H1 (cell line): Measurements from ENCODE around the gene STX8. TPM values are rescaled to one million over a fixed set of nuclear protein-coding genes. Genes with fewer than 3 reads are reported as not detected.

Experiments used
- CTCF ChIA-PET: fragments of 300-600 bp; sonication (Branson Sonifier 250); formaldehyde crosslinking; loops from one replicate; lab custom pipeline; 2021; ENCODE audit not compliant: partially characterized antibody; lab: Charles Lee
- POLR2A ChIA-PET: fragments of 300-600 bp; sonication (Branson Sonifier 250); formaldehyde crosslinking; loops from one replicate; lab custom pipeline; 2021; ENCODE audit warnings: inconsistent platforms; ENCODE audit not compliant: partially characterized antibody; lab: Charles Lee
- DNase-seq, 2 experiments: peaks; one replicate each; pipeline versions ENCODE4 v3.0.0 to v3.0.0-alpha.2; 2010 to 2022; ENCODE audit warnings: low spot score in 2 of 2, low read depth in 1 of 2, mixed read lengths in 1 of 2
- FAIRE-seq: peaks from 2 replicates; lab custom pipeline; 2011; peaks lifted over from hg19 to GRCh38; lab: Jason Lieb, UNC
- H2AFZ ChIP-seq: 2 replicates; pipeline ENCODE4 v1.8.1; 2012; ENCODE audit warnings: low read length, inconsistent platforms
- H2AK5ac ChIP-seq: 2 replicates; pipeline ENCODE4 v1.6.1; 2013; ENCODE audit warnings: low read depth, low read length
- H2BK120ac ChIP-seq: replicated peaks from 2 replicates; pipeline ENCODE3; 2013; ENCODE audit warnings: low read depth, low read length, inconsistent platforms
- H2BK12ac ChIP-seq: 2 replicates; pipeline ENCODE4 v1.6.1; 2013; ENCODE audit warnings: low read depth, low read length
- H2BK15ac ChIP-seq: 2 replicates; pipeline ENCODE4 v1.6.1; 2013; ENCODE audit warnings: low read length
- H2BK20ac ChIP-seq: 2 replicates; pipeline ENCODE4 v1.6.1; 2013; ENCODE audit warnings: low read length
- H2BK5ac ChIP-seq: 2 replicates; pipeline ENCODE4 v1.6.1; 2013; ENCODE audit warnings: low read depth, low read length
- H3K14ac ChIP-seq: 2 replicates; pipeline ENCODE4 v1.6.1; 2013; ENCODE audit warnings: inconsistent platforms; ENCODE audit not compliant: insufficient read length
- H3K18ac ChIP-seq: 2 replicates; pipeline ENCODE4 v1.6.1; 2013; ENCODE audit warnings: low read length; ENCODE audit errors: extremely low read depth
- H3K23ac ChIP-seq: 2 replicates; pipeline ENCODE4 v1.6.1; 2013; ENCODE audit warnings: inconsistent platforms; ENCODE audit not compliant: insufficient read length
- H3K23me2 ChIP-seq: 2 replicates; pipeline ENCODE4 v1.6.1; 2013; ENCODE audit warnings: low read depth, low read length
- H3K27ac ChIP-seq: 2 replicates; pipeline ENCODE4 v1.6.1; 2011; ENCODE audit warnings: low read depth, low read length, inconsistent platforms
- H3K27me3 ChIP-seq, 4 experiments: replicated peaks in 1 of 4; 1 replicate in 1 of 4; 2 replicates in 3 of 4; pipeline versions ENCODE4 v1.6.1 to v1.8.1; 2011 to 2013; ENCODE audit warnings: low read length in 3 of 4, mild to moderate bottlenecking in 3 of 4, inconsistent platforms in 2 of 4, mixed read lengths in 2 of 4, moderate library complexity in 1 of 4; ENCODE audit not compliant: control insufficient read depth in 3 of 4, insufficient read depth in 3 of 4; ENCODE audit errors: extremely low read depth in 1 of 4
- H3K36me3 ChIP-seq, 4 experiments: 2 replicates each; pipeline versions ENCODE4 v1.6.1 to v1.8.1; 2011 to 2013; ENCODE audit warnings: mild to moderate bottlenecking in 4 of 4, low read length in 3 of 4, moderate library complexity in 2 of 4, control low read depth in 1 of 4, inconsistent platforms in 1 of 4; ENCODE audit not compliant: insufficient read depth in 4 of 4, control insufficient read depth in 2 of 4
- H3K4ac ChIP-seq: replicated peaks from 2 replicates; pipeline ENCODE3; 2013; ENCODE audit warnings: low read length, low read depth, mixed read lengths, inconsistent platforms; ENCODE audit not compliant: insufficient read length
- H3K4me1 ChIP-seq, 4 experiments: replicated peaks in 1 of 4; 1 replicate in 1 of 4; 2 replicates in 3 of 4; pipeline versions ENCODE4 v1.6.1 to v1.8.1; 2011 to 2013; ENCODE audit warnings: low read length in 3 of 4, inconsistent platforms in 2 of 4, mixed read lengths in 1 of 4; ENCODE audit not compliant: insufficient read depth in 4 of 4, control insufficient read depth in 3 of 4
- H3K4me2 ChIP-seq, 2 experiments: 2 replicates each; pipeline versions ENCODE4 v1.6.1 to v1.8.1; 2011 to 2013; ENCODE audit warnings: low read depth in 2 of 2, low read length in 2 of 2, control low read depth in 1 of 2, inconsistent platforms in 1 of 2, mild to moderate bottlenecking in 1 of 2; ENCODE audit not compliant: insufficient read depth in 1 of 2
- H3K4me3 ChIP-seq, 4 experiments: fragments of 200-600, 300-600 bp in 1 of 4; sonication (generic), shearing (Covaris generic), sonication (Bioruptor Twin) in 1 of 4; 2 replicates each; pipeline versions ENCODE4 v1.5.1 to v1.8.1; 2011 to 2016; ENCODE audit warnings: low read length in 4 of 4, low read depth in 3 of 4, control low read depth in 2 of 4, inconsistent platforms in 2 of 4, mild to moderate bottlenecking in 2 of 4, mixed read lengths in 1 of 4, moderate library complexity in 1 of 4; ENCODE audit not compliant: insufficient read depth in 2 of 4; ENCODE audit errors: extremely low read depth in 1 of 4
- H3K56ac ChIP-seq: replicated peaks from 2 replicates; pipeline ENCODE3; 2013; ENCODE audit warnings: low read depth, mild to moderate bottlenecking, mixed read lengths, low read length, inconsistent platforms; ENCODE audit not compliant: insufficient read length
- H3K79me1 ChIP-seq: 2 replicates; pipeline ENCODE4 v1.6.1; 2013; ENCODE audit warnings: low read depth, low read length, control low read depth
- H3K79me2 ChIP-seq, 2 experiments: 2 replicates each; pipeline versions ENCODE4 v1.6.1 to v1.8.1; 2012 to 2013; ENCODE audit warnings: low read length in 2 of 2, mild to moderate bottlenecking in 2 of 2, inconsistent platforms in 1 of 2; ENCODE audit not compliant: insufficient read depth in 2 of 2, control insufficient read depth in 1 of 2
- H3K9ac ChIP-seq, 4 experiments: replicated peaks in 1 of 4; 1 replicate in 1 of 4; 2 replicates in 3 of 4; pipeline versions ENCODE4 v1.6.1 to v1.8.1; 2011 to 2013; ENCODE audit warnings: low read depth in 3 of 4, low read length in 3 of 4, control low read depth in 2 of 4, mild to moderate bottlenecking in 2 of 4, moderate library complexity in 2 of 4, inconsistent platforms in 1 of 4; ENCODE audit errors: extremely low read depth in 1 of 4
- H3K9me3 ChIP-seq, 2 experiments: 2 replicates each; pipeline versions ENCODE4 v1.6.1 to v1.8.1; 2012 to 2013; ENCODE audit warnings: mild to moderate bottlenecking in 2 of 2, moderate library complexity in 2 of 2, control low read depth in 1 of 2, inconsistent platforms in 1 of 2, low read depth in 1 of 2, low read length in 1 of 2, mixed read lengths in 1 of 2; ENCODE audit not compliant: insufficient read depth in 2 of 2
- H4K20me1 ChIP-seq, 2 experiments: replicated peaks in 1 of 2; 2 replicates each; pipeline versions ENCODE3 to v1.8.1; 2011 to 2013; ENCODE audit warnings: inconsistent platforms in 2 of 2, low read length in 2 of 2, mild to moderate bottlenecking in 1 of 2; ENCODE audit not compliant: insufficient read depth in 2 of 2, control insufficient read depth in 1 of 2
- H4K5ac ChIP-seq: 2 replicates; pipeline ENCODE4 v1.6.1; 2013; ENCODE audit warnings: low read length, low read depth, mixed read lengths, inconsistent platforms; ENCODE audit not compliant: insufficient read length
- H4K8ac ChIP-seq: 2 replicates; pipeline ENCODE4 v1.8.0; 2013; ENCODE audit warnings: mild to moderate bottlenecking, moderate library complexity, low read length, inconsistent platforms; ENCODE audit not compliant: insufficient read depth; ENCODE audit errors: extremely low read depth
- H4K91ac ChIP-seq: replicated peaks from 2 replicates; pipeline ENCODE3; 2013; ENCODE audit warnings: low read length, mixed read lengths, inconsistent platforms; ENCODE audit not compliant: insufficient read length
- BCL11A ChIP-seq, 2 experiments: IDR thresholded peaks; one replicate each; pipeline ENCODE4 v1.6.1; 2011; ENCODE audit warnings: low read depth in 2 of 2, low read length in 2 of 2, mild to moderate bottlenecking in 2 of 2
- CBX8 ChIP-seq: fragments of 300-800, 300-1000 bp; sonication (generic); IDR thresholded peaks from 2 replicates; pipeline ENCODE4 v1.7.1; 2016; ENCODE audit warnings: low read depth, low read length, borderline replicate concordance
- HDAC6 ChIP-seq: IDR thresholded peaks from one replicate; pipeline ENCODE4 v1.7.1; 2012; ENCODE audit warnings: low read depth, mild to moderate bottlenecking, inconsistent platforms, low read length, moderate library complexity
- POLR2A ChIP-seq, 2 experiments: IDR thresholded peaks; 1 replicate in 1 of 2; 2 replicates in 1 of 2; pipeline ENCODE4 v1.6.1; 2011; ENCODE audit warnings: low read depth in 2 of 2, low read length in 2 of 2, mild to moderate bottlenecking in 2 of 2; ENCODE audit errors: control extremely low read depth in 1 of 2
- SP1 ChIP-seq: IDR thresholded peaks from 2 replicates; pipeline ENCODE4 v1.6.1; 2011; ENCODE audit warnings: low read depth, low read length
- TAF7 ChIP-seq: optimal IDR thresholded peaks from 2 replicates; pipeline ENCODE3; 2011; ENCODE audit warnings: low read depth, mild to moderate bottlenecking, inconsistent platforms, low read length, moderate library complexity, borderline replicate concordance
- WGBS, 2 experiments: shearing (Covaris generic) in 1 of 2; methylation state at CpG; one replicate each; pipeline versions ENCODE4 v1.1.6 to v1.1.7; 2013 to 2015; ENCODE audit warnings: low lambda C conversion rate in 2 of 2, mixed read lengths in 2 of 2, inconsistent platforms in 1 of 2, low coverage in 1 of 2, missing lambda C conversion rate in 1 of 2; ENCODE audit not compliant: insufficient replicate concordance in 2 of 2, insufficient coverage in 1 of 2, insufficient read length in 1 of 2; ENCODE audit errors: extremely low coverage in 1 of 2, missing lambda C conversion rate in 1 of 2; 5-methylcytosine and 5-hydroxymethylcytosine counted together
- polyA plus RNA-seq, 7 experiments: library from polyadenylated mRNA; depleted of rRNA in 3 of 7; stranded (reverse) in 5 of 7; unstranded in 2 of 7; fragments of >200 nt in 5 of 7; fragments of 200-250 nt in 2 of 7; gene quantifications; 1 replicate in 5 of 7; 2 replicates in 1 of 7; 4 replicates in 1 of 7; pipeline versions ENCODE4 v1.2.1 to v1.2.3, GENCODE V29; 2011 to 2013; ENCODE audit warnings: missing spikeins in 2 of 7, mixed read lengths in 2 of 7
- total RNA-seq: library from RNA; stranded (reverse); fragmentation: NEBNext Ultra II Directional; extraction: Animal tissue kit (Norgen Biotek cat#: 25700); gene quantifications from 2 replicates; pipeline ENCODE4 v1.2.1, GENCODE V29; 2021

Gene STX8
- total and polyA plus RNA-seq, 2 of the 8 experiments (the other 6 are each of a cell fraction or from before 2014, with no cell fraction given), result 22.8 to 42.5 TPM

GRCh38 chr17:9266697-9267117 lies 308.9 kb downstream of the STX8 start:
- Histone ChIP-seq H3K27ac (no peak overlapping the region), H3K4ac (no peak overlapping the region), H3K9ac (no peak overlapping the region), H4K91ac (no peak overlapping the region), H3K23me2 (no peaks in the 10 kb centered on the region), H3K79me2 (no peaks in the 10 kb centered on the region), H4K8ac (no peak overlapping the region), H2BK20ac (no peak overlapping the region), H3K79me1 (0 out of 2 replicates have a peak, but pooled peaks cover 2% of the 10 kb centered on the region), H4K20me1 (no peaks in the 10 kb centered on the region), H3K27me3 (peaks cover 0 to 2% (median 0%) of the 10 kb centered on the region in 4 experiments; a peak in 2 of 7 replicates), H3K4me3 (no peak overlapping the region), H3K9me3 (no peaks in the 10 kb centered on the region), H2BK5ac (no peak overlapping the region), H3K36me3 (no peaks in the 10 kb centered on the region), H2AK5ac (no peak overlapping the region), H2BK12ac (no peak overlapping the region), H2BK120ac (no peak overlapping the region), H2AFZ (no peak overlapping the region)
- CTCF ChIA-PET, result interaction anchor here (0.6 to 3.2 kb wide), 6 partner anchors 10 to 262 kb away, joined by 3 to 15 read pairs (median 3); no protein-coding TSS in a partner anchor
- WGBS, 2 experiments, result 95% methylated on average over 9 of the region's 9 CpGs; no CpG with 5 or more reads in 1 of the 2 experiments
- TF ChIP-seq POLR2A (IDR thresholded peaks at IDR 0.05; ENCODE audit: control extremely low read depth in 1 of 2, low read depth in 2 of 2, low read length in 2 of 2) (no peak), BCL11A (IDR thresholded peaks at IDR 0.05; ENCODE audit: low read depth in 2 of 2, low read length in 2 of 2) (no peak), TAF7 (no peak), CBX8 (no peak), HDAC6 (no peak), SP1 (no peak)
- TF ChIP-seq, all 59 proteins: peak for 0
- POLR2A ChIA-PET, result no interaction called here
- H3K23ac ChIP-seq, result no peak overlapping the region
- no peak overlapping the region for H4K5ac ChIP-seq
- no peak overlapping the region for H3K56ac ChIP-seq
- H2BK15ac ChIP-seq, result no peak overlapping the region
- DNase-seq (no peak), FAIRE-seq (no peak)
- H3K4me1 ChIP-seq, result peaks cover 0 to under 1% (median 0%) of the 10 kb centered on the region in 4 experiments; a peak in 1 of 7 replicates
- H3K14ac ChIP-seq, result no peak overlapping the region
- no peak overlapping the region for H3K4me2 ChIP-seq
- no peak overlapping the region for H3K18ac ChIP-seq
